Mucosa of descending colon (tissue), 3 donors: ENCODE measurements around the gene PSMD9. TPM values are rescaled to one million over a fixed set of nuclear protein-coding genes. Genes with fewer than 3 reads are reported as not detected.
A peak's percentile ranks its signal among the peaks of the same experiment; 100 is the strongest.

Experiments used
- ATAC-seq: fragments of 200-7000 bp; cut with Tn5 transposase; one replicate; pipeline ENCODE4 v1.9.1; 2020; ENCODE audit warnings: mild to moderate bottlenecking, moderate library complexity
- DNase-seq, 3 donors: peaks; one replicate each; pipeline ENCODE4 v3.0.0-alpha.2; 2020
- H3K36me3 ChIP-seq: fragments of 200-600 bp; one replicate; pipeline ENCODE4 v1.8.0; 2021; ENCODE audit warnings: low read depth, mild to moderate bottlenecking
- H3K4me1 ChIP-seq: fragments of 200-600 bp; one replicate; pipeline ENCODE4 v1.8.0; 2021; ENCODE audit warnings: low read depth, mild to moderate bottlenecking
- H3K4me3 ChIP-seq: fragments of 200-600 bp; one replicate; pipeline ENCODE4 v1.8.0; 2021; ENCODE audit warnings: mild to moderate bottlenecking
- H3K9me3 ChIP-seq: fragments of 200-600 bp; one replicate; pipeline ENCODE4 v1.8.0; 2021; ENCODE audit warnings: mild to moderate bottlenecking
- CTCF ChIP-seq: fragments of 200-600 bp; IDR thresholded peaks from one replicate; pipeline ENCODE4 v1.8.0; 2022; ENCODE audit warnings: antibody characterized with exemption, mild to moderate bottlenecking
- intact Hi-C, 2 donors: fragments of 100-400 bp; cut with DNase I in 1 of 2; cut with micrococcal nuclease in 1 of 2; formaldehyde crosslinking; loops; one replicate each; pipeline versions ENCODE4 v1.11.0 to v1.11.1; 2022; cut with DNase I, micrococcal nuclease
- total RNA-seq, 3 donors: library from RNA; stranded (reverse); fragmentation: NEBNext Ultra II Directional in 2 of 3; extraction: Animal tissue kit (Norgen Biotek cat#: 25700) in 2 of 3; gene quantifications; one replicate each; pipeline versions ENCODE4 v1.2.1 to v1.2.4, GENCODE V29; 2021 to 2023
- donor health status: DM: no; HTN: no; CAD: no; lungs with moderate emphysema.
- donor health status: DM: no; HTN: no; CAD: no.
- donor health status: DM: no; HTN: yes; CAD: no.

PSMD9 gene
- total RNA-seq, 3 donors from 2014 or later = 45.0 to 45.6 (median 45.2) TPM

- intact Hi-C loops = no loop called here
- DNase-seq (peak in 1 of 3 donors; percentile 52), ATAC-seq (peak; percentile 67)
- no peaks in the 10 kb centered on the region for H3K9me3 ChIP-seq
- no peak for TF ChIP-seq CTCF
- no peaks in the 10 kb centered on the region for H3K36me3 ChIP-seq
- H3K4me3 ChIP-seq = no peak overlapping the region
- peaks cover 33% of the 10 kb centered on the region for H3K4me1 ChIP-seq
Observed at GRCh38 chr12:121893961-121894460, 5.4 kb downstream of the PSMD9 start.

GRCh38 chr12:121894633-121895032 lies 6.0 kb downstream of the PSMD9 start:
- peaks cover 28% of the 10 kb centered on the region for H3K4me1 ChIP-seq
- no peaks in the 10 kb centered on the region for H3K9me3 ChIP-seq
- no peaks in the 10 kb centered on the region for H3K36me3 ChIP-seq
- no peak overlapping the region for H3K4me3 ChIP-seq
- TF ChIP-seq CTCF = no peak
- ATAC-seq (peak; percentile 35), DNase-seq (no peak)
- intact Hi-C loops = no loop called here

- Histone ChIP-seq H3K9me3 (no peaks in the 10 kb centered on the region), H3K4me3 (no peak overlapping the region), H3K4me1 (peaks cover 5% of the 10 kb centered on the region), H3K36me3 (no peaks in the 10 kb centered on the region)
- no peak for TF ChIP-seq CTCF
- intact Hi-C loops = no loop called here
- ATAC-seq = no peak
- DNase-seq = no peak
Observed at GRCh38 chr12:121898287-121898686, 9.7 kb downstream of the PSMD9 start.

- no peaks in the 10 kb centered on the region for H3K9me3 ChIP-seq
- H3K36me3 ChIP-seq = no peaks in the 10 kb centered on the region
- ATAC-seq = no peak
- TF ChIP-seq CTCF = no peak
- no peak for DNase-seq
- H3K4me1 ChIP-seq = no peaks in the 10 kb centered on the region
- no peak overlapping the region for H3K4me3 ChIP-seq
- intact Hi-C loops = no loop called here
Observed at GRCh38 chr12:121899590-121899989, 11.0 kb downstream of the PSMD9 start.

GRCh38 chr12:121903202-121903601 lies 14.6 kb downstream of the PSMD9 start:
- intact Hi-C loops = no loop called here
- H3K4me1 ChIP-seq = no peaks in the 10 kb centered on the region
- no peak for DNase-seq
- H3K36me3 ChIP-seq = no peaks in the 10 kb centered on the region
- no peak for TF ChIP-seq CTCF
- no peaks in the 10 kb centered on the region for H3K9me3 ChIP-seq
- ATAC-seq = no peak
- no peak overlapping the region for H3K4me3 ChIP-seq

- no peak for DNase-seq
- ATAC-seq = no peak
- Histone ChIP-seq H3K9me3 (no peaks in the 10 kb centered on the region), H3K4me3 (no peak overlapping the region), H3K36me3 (no peaks in the 10 kb centered on the region), H3K4me1 (no peaks in the 10 kb centered on the region)
- intact Hi-C loops = no loop called here
- no peak for TF ChIP-seq CTCF
Observed at GRCh38 chr12:121905746-121906145, 17.2 kb downstream of the PSMD9 start.
